HG02571 (cell line): Measurements from ENCODE around the gene UCK1.

ENCODE experiments used
- ATAC-seq: cut with Tn5 transposase; IDR thresholded peaks from one replicate; pipeline ENCODE4 v1.9.1; 2021; ENCODE audit warnings: mild to moderate bottlenecking, moderate library complexity; ENCODE audit not compliant: unreplicated experiment

UCK1 gene

GRCh38 chr9:131530920-131531832 is at the start of gene UCK1:
Gene UCK1, minus strand, starts transcription at chr9:131531263. Its CDS starts 89 bp downstream, at chr9:131531174.
- peak; percentile 69 for ATAC-seq

GRCh38 chr9:131580358-131580757 is 49.3 kb upstream of the UCK1 start:
- no peak for ATAC-seq

GRCh38 chr9:131579789-131580211 is 48.7 kb upstream of the UCK1 start:
- no peak for ATAC-seq

GRCh38 chr9:131578731-131579504 is 47.9 kb upstream of the UCK1 start:
- no peak for ATAC-seq

- no peak for ATAC-seq
Observed at GRCh38 chr9:131578021-131578420, 47.0 kb upstream of the UCK1 start.

- ATAC-seq, result no peak
Observed at GRCh38 chr9:131577005-131578000, 46.2 kb upstream of the UCK1 start.

- no peak for ATAC-seq
Observed at GRCh38 chr9:131575946-131576853, 45.1 kb upstream of the UCK1 start.

- ATAC-seq, result no peak
Observed at GRCh38 chr9:131574730-131575640, 43.9 kb upstream of the UCK1 start.

- no peak for ATAC-seq
Observed at GRCh38 chr9:131567910-131568309, 36.8 kb upstream of the UCK1 start.

GRCh38 chr9:131566158-131566557 is 35.1 kb upstream of the UCK1 start:
- ATAC-seq, result no peak

- ATAC-seq, result no peak
Observed at GRCh38 chr9:131565369-131565768, 34.3 kb upstream of the UCK1 start.

GRCh38 chr9:131562032-131562959 is 31.2 kb upstream of the UCK1 start:
- no peak for ATAC-seq

GRCh38 chr9:131559421-131560000 is 28.4 kb upstream of the UCK1 start:
- ATAC-seq, result no peak

- no peak for ATAC-seq
Observed at GRCh38 chr9:131557855-131558548, 26.9 kb upstream of the UCK1 start.

GRCh38 chr9:131555841-131556673 is 25.0 kb upstream of the UCK1 start:
- ATAC-seq, result no peak
